ENCODE results near the gene EPB41L2. TPM values are rescaled to one million over a fixed set of nuclear protein-coding genes. Genes with fewer than 3 reads are reported as not detected.
A peak's percentile ranks its signal among the peaks of the same experiment; 100 is the strongest.

EPB41L2 gene
- total RNA-seq, 2 donors from 2014 or later = 30.5 to 31.0 TPM

DNA sequence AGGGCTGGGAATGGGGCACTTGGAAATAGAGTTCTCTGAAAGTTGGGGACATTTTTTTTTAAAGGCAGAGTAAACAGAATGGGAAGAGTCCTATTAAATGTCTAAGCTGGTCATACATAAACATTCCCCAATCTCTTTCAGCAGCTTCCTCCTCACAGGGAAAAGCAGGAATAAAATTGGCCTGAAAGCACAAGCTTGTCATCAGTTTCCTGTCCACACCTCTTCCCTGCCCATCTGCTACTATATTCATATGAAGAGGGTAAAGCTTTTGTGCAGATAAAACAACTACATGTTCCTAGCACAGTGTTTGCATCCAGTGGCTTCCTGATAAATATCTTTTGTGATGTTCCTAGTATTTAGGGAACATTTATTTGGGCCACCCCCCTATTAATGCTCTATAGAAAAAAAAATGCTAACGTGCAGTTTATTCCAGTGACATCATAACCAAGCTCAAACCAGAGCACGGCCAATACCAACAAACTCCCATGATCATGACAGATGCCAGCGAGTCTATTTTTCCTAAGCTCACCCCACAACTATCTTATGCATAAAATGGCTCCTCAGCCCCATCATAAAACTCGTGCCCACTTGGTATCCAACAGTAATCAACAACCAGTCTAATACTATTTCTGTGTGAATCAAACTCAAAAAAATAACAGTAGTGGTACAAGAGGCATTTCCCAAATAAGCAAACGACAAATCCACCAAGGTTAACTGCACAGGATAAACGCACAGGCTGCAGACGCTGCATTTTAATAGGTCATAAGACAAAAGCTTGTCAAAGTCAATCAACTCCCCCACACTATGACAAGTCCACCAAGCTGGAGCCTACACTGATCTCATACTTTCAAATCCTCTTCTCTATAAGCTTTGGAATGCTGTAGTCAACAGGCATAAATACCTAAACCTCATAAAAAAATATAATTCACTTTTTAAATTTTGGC is 95.3 kb downstream of the EPB41L2 start:
- H3K4me3 Mint-ChIP-seq = no peak overlapping the region
- ATAC-seq (no peak), DNase-seq (ENCODE audit: low spot score) (no peak)
- no peak overlapping the region for H3K27ac Mint-ChIP-seq
- H3K27me3 Mint-ChIP-seq = no peaks in the 10 kb centered on the region
- H3K36me3 Mint-ChIP-seq = no peaks in the 10 kb centered on the region
- no peaks in the 10 kb centered on the region for H3K4me1 Mint-ChIP-seq (ENCODE audit: low read depth in 2 of 2)
- no peaks in the 10 kb centered on the region for H3K9me3 Mint-ChIP-seq

DNA sequence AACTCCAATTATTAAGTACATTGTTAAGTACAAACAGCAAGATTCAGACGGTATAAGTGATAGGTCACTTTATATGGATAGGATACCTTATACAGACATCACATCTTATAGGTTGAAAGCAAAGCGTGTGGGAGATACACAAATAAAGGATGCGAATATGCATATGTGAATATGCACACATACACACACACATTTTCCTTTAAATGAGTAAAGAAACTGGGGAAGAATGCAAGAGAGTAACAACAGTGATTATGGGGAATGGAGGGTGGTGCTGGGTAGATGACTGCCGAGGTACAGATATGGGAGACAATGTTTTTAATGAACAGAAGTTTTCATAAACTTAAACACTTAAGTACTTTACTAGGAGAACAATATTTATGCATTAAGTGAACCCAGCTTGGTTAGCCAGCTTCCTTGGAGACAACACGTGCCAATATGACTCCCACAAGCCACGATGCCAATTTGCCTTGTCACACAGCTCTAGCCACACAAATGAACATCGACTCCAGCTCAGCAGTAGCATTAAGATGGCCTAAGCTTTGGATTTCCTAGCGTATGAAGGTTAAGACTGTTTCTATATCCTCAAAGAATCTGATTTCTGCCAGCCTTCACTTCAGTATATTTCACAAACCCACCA is 96.6 kb downstream of the EPB41L2 start:
- Mint-ChIP-seq H3K27me3 (no peaks in the 10 kb centered on the region), H3K4me3 (no peak overlapping the region), H3K9me3 (no peaks in the 10 kb centered on the region), H3K27ac (no peak overlapping the region), H3K36me3 (no peaks in the 10 kb centered on the region), H3K4me1 (ENCODE audit: low read depth in 2 of 2) (no peaks in the 10 kb centered on the region)
- DNase-seq (ENCODE audit: low spot score) (no peak), ATAC-seq (no peak)

DNA sequence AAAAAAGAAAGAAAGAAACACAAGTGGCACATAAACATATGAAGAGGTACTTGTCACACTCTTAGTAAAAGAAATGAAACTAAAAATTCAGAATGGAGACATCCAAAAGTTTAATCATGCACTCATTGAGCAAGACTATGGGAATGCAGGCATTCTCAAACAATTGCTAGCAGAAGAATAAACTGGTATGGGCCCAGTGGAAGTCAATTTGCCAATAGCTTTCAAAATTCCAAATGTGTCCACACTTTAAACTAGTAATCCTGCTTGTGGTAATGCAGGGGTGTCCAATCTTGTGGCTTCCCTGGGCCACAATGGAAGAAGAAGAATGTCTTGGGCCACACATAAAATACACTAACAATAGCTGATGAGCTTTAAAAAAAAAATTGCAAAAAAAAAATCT is 97.4 kb downstream of the EPB41L2 start:
- Mint-ChIP-seq H3K27me3 (no peaks in the 10 kb centered on the region), H3K36me3 (no peaks in the 10 kb centered on the region), H3K4me3 (no peak overlapping the region), H3K4me1 (ENCODE audit: low read depth in 2 of 2) (no peaks in the 10 kb centered on the region), H3K27ac (no peak overlapping the region), H3K9me3 (no peaks in the 10 kb centered on the region)
- DNase-seq (ENCODE audit: low spot score) = no peak
- ATAC-seq = no peak

DNA sequence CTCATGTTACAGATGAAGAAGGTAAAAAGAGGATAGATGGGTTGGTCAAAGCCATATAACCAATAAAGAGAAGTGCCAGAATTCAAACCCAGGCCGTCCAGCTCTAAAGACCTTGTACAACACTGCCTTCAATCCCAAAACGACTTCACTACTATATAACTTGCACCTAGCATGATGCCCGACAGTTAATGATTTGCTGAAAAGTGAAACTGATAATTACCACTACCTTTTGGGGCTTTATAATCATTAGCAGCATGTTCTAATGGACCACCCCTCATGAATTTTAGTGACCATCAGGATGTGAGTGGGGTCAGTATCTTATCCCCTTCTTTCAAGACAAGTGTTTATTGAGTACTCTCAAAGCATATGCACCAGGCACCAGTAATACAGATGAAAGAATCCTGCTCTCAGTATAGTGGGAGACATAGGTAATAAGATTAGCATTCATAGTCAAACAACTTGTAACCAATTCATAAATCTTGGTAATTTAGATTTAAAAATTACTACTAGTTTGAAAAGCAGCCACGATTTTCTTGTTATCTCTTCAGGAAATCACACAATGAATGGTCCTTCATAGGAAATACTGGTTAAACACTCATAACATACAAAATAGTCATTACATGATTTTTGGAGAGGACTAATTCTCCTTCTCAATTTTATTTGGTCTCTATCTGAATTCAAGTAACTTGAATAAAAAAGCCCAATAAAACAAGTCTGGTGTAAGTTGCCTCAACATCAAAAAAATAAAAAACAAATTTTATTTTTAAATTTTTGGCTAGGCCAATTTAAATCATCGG is 98.0 kb downstream of the EPB41L2 start:
- ATAC-seq (peak in 1 of 2 donors; percentile 43), DNase-seq (ENCODE audit: low spot score) (no peak)
- Mint-ChIP-seq H3K9me3 (no peaks in the 10 kb centered on the region), H3K4me3 (no peak overlapping the region), H3K4me1 (ENCODE audit: low read depth in 2 of 2) (no peaks in the 10 kb centered on the region), H3K27me3 (no peaks in the 10 kb centered on the region), H3K36me3 (no peaks in the 10 kb centered on the region), H3K27ac (no peak overlapping the region)

DNA sequence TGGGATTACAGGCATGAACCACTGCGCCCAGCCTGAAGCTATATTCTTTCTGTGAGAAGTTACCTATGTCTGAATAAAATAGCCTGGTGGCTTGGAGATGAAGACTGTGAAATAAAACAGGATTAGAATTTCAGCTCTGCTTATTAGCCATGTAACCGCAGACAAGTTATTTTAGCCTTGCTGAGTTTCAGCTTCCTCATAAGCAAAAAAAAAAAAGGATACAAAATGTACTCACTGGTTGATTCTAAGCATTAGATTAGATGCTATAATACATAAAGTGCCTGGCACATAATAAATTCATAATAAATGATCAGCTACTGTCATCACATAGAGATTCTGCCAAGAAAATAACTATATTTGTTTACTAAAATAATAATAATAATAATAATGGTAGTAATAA is 98.8 kb downstream of the EPB41L2 start:
- H3K36me3 Mint-ChIP-seq = no peaks in the 10 kb centered on the region
- no peaks in the 10 kb centered on the region for H3K9me3 Mint-ChIP-seq
- no peak overlapping the region for H3K27ac Mint-ChIP-seq
- no peaks in the 10 kb centered on the region for H3K4me1 Mint-ChIP-seq (ENCODE audit: low read depth in 2 of 2)
- no peak for ATAC-seq
- H3K4me3 Mint-ChIP-seq = no peak overlapping the region
- no peak for DNase-seq (ENCODE audit: low spot score)
- H3K27me3 Mint-ChIP-seq = no peaks in the 10 kb centered on the region

DNA sequence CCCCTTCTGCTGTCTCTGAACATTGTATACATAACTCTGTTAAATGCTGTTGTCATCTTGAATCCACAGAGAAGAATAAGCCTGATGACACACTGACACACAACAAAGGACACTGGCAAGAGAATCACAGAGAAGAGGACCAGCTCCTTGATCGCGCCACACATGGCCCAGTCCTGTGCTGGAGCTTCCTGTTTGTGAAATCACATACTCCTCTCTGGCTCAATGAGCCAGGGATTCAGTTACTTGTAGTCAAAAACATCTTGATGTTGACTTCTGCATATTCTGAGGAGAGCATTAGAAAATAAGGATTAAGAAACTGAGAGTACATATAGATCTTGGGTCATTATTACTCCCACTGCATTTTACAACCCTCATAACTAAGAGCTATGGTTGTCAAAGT is 100.1 kb downstream of the EPB41L2 start:
- Mint-ChIP-seq H3K36me3 (no peaks in the 10 kb centered on the region), H3K4me1 (ENCODE audit: low read depth in 2 of 2) (no peaks in the 10 kb centered on the region), H3K9me3 (no peaks in the 10 kb centered on the region), H3K27me3 (no peaks in the 10 kb centered on the region), H3K27ac (no peak overlapping the region), H3K4me3 (no peak overlapping the region)
- DNase-seq (ENCODE audit: low spot score) = no peak
- no peak for ATAC-seq

DNA sequence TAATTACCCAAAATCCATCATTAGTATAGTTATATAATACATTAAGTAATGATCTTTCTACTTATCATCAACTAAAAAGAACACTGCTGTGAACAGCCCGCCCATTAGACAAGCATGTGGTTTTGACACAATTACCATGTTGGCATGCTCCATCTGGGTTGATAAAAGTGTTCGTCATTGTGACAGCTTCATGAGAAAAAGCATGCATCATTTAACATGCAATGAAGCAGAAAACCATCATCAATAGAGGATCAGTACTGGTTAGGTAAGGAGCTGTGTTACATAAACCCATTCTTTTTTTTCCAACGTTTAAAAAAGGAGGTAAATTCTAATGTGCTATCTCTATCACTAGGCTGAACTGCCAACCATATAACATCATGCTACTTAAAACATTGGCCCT is 101.9 kb downstream of the EPB41L2 start:
- Mint-ChIP-seq H3K27ac (no peak overlapping the region), H3K4me3 (no peak overlapping the region), H3K36me3 (no peaks in the 10 kb centered on the region), H3K4me1 (ENCODE audit: low read depth in 2 of 2) (no peaks in the 10 kb centered on the region), H3K27me3 (no peaks in the 10 kb centered on the region), H3K9me3 (no peaks in the 10 kb centered on the region)
- ATAC-seq = no peak
- no peak for DNase-seq (ENCODE audit: low spot score)

DNA sequence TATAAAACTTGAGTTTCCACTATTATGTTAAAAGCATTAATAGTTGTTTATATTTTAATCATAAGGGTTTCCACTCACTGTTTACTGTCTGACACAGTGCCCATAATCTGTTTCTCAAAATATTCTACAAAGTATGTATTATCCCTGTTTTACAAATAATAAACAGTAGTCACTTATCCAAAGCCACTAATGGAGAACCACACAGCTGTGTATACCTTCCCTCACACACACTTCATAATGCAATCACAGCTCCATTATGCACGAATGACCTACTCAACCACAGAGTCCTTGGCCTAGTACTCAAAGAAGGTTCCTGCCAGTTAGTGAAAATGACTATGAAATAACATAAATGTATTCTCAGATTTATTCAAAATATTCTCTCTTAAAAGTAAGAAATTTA is 103.1 kb downstream of the EPB41L2 start:
- Mint-ChIP-seq H3K4me1 (ENCODE audit: low read depth in 2 of 2) (no peaks in the 10 kb centered on the region), H3K36me3 (no peaks in the 10 kb centered on the region), H3K9me3 (no peaks in the 10 kb centered on the region), H3K27ac (no peak overlapping the region), H3K27me3 (no peaks in the 10 kb centered on the region), H3K4me3 (no peak overlapping the region)
- ATAC-seq (no peak), DNase-seq (ENCODE audit: low spot score) (no peak)

DNA sequence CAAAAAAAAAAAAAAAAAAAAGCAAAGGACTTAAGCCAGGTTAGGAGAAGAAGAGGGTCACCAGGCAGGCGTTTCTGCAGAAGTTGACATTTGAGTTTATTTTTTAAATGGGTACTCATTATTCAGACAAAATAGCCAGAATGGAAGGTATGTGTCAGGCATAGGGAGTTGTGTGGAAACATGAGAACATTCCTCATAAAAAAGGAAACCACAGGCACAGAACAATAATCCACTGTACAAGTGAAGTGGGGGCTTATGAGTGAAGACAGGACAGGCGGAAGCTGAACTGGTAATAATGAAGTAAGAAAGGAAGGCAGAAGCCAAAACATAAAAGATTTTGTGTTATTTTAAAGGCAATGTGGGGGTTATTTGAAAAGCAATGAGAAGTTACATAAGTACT is 104.6 kb downstream of the EPB41L2 start:
- Mint-ChIP-seq H3K4me3 (no peak overlapping the region), H3K9me3 (no peaks in the 10 kb centered on the region), H3K27ac (no peak overlapping the region), H3K27me3 (no peaks in the 10 kb centered on the region), H3K4me1 (ENCODE audit: low read depth in 2 of 2) (no peaks in the 10 kb centered on the region), H3K36me3 (no peaks in the 10 kb centered on the region)
- ATAC-seq (no peak), DNase-seq (ENCODE audit: low spot score) (no peak)

DNA sequence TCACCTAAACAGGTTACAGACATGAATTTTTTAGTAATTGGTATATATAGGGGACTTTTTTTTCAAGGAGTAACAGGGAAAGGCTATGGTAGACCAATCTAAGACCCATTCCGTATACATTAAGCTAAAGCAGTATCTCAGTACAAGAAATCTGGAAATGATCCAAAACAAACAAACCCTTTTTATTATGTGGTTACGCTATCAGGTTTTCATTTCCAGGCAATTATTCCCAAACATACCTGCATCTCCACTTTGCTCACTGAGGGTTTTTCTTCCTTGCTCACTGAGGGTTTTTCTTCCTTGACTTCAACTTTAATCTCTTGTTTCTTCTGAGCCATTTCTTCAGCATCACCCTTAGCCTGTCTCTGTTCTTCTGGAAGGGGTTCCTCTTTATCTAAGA is 107.3 kb downstream of the EPB41L2 start:
- no peak for ATAC-seq
- H3K9me3 Mint-ChIP-seq = no peaks in the 10 kb centered on the region

DNA sequence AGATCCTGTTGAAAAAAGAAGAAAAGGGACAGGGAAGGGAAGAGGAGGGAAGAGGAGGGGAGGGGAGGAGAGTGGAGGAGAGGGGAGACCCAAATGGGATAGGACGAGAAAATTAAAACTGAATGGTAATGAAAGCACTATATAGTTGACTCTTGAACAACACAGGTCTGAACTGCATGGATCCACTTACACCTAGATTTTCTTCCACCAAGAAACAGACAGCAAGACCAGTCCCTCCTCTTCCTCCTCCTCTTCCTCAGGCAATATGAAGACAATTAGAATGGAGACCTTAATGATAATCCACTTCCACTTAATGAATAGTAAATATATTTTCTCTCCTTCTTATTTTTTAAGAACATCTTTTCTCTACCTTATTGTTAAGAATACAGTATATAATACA is 113.5 kb downstream of the EPB41L2 start:
- ATAC-seq (no peak), DNase-seq (ENCODE audit: low spot score) (no peak)
- no peaks in the 10 kb centered on the region for H3K36me3 Mint-ChIP-seq
- no peak overlapping the region for H3K27ac Mint-ChIP-seq
- peaks cover 0 to 3% of the 10 kb centered on the region in 2 donors for H3K27me3 Mint-ChIP-seq
- no peak overlapping the region for H3K4me3 Mint-ChIP-seq
- no peaks in the 10 kb centered on the region for H3K9me3 Mint-ChIP-seq
- no peaks in the 10 kb centered on the region for H3K4me1 Mint-ChIP-seq (ENCODE audit: low read depth in 2 of 2)

More for the DNA sequence above, 107.3 kb downstream of the EPB41L2 start:
- Mint-ChIP-seq H3K4me1 (ENCODE audit: low read depth in 2 of 2) (no peaks in the 10 kb centered on the region), H3K4me3 (no peak overlapping the region), H3K27me3 (no peaks in the 10 kb centered on the region), H3K27ac (no peak overlapping the region), H3K36me3 (no peaks in the 10 kb centered on the region)
- DNase-seq (ENCODE audit: low spot score) = no peak

DNA sequence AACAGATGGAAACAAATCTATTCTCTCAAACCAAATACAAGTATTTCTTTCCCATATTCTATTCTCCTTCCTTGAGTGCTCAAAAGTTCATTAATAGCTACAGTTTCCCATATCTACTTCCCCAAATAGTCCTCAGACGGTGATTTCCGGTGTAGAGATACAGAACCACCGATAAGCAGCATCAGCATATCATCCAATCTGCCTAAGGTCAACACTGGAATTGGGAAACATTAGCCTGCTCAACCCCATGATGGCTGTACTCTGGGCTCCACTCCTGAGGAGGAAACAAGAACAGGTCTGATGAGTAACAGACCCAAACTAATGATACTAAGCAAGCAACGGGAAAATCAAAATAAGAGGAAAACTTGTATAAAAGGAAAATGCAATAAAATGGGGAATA is 115.6 kb downstream of the EPB41L2 start:
- ATAC-seq (no peak), DNase-seq (ENCODE audit: low spot score) (no peak)
- Mint-ChIP-seq H3K27ac (no peak overlapping the region), H3K9me3 (no peaks in the 10 kb centered on the region), H3K36me3 (no peaks in the 10 kb centered on the region), H3K27me3 (peaks cover 0 to 3% of the 10 kb centered on the region in 2 donors), H3K4me1 (ENCODE audit: low read depth in 2 of 2) (no peaks in the 10 kb centered on the region), H3K4me3 (no peak overlapping the region)

DNA sequence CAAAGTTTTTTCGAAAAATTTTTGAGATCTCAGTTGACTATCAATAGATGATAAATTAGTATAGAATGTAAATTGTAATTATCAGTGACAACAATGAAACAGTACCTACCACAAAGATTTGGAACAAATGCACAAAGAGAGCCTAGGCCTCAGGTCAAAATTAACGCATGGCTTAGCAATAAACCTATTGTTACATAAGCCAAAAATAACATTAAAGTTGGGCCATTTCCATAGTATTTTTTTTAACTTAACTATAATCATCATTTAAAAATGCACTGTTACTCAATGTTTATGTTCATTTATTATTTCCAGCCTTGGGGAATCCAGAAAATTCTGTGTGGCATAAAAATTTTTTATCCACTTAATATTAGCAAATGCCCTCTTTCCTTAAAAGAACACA is 117.0 kb downstream of the EPB41L2 start:
- no peaks in the 10 kb centered on the region for H3K9me3 Mint-ChIP-seq
- H3K36me3 Mint-ChIP-seq = no peaks in the 10 kb centered on the region
- ATAC-seq = no peak

DNA sequence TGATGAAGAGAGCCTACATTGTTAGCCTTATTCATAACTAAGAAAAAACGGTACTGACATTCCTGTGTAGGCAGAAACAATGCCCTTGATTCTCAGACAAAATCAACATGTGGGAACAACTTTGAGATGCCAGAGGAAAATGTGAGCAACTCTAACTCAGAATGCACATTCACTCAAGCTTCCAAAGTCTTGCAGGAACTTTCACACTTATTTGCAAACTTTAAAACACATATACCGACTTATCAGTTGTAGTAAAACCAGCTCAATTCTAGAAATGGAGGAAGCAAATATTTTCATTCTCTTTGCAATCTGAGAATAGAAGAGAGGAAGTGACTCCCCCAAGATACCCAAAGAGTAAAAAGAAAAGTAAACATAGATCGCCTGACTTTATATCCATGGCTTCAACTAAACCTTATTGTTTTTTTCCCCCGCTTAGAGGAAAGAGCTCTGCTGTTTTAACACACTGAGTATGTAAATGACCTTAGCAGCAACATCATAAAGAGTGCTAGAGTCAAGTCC is 117.6 kb downstream of the EPB41L2 start:
- Mint-ChIP-seq H3K36me3 (no peaks in the 10 kb centered on the region), H3K27me3 (peaks cover 0 to 3% of the 10 kb centered on the region in 2 donors), H3K4me3 (no peak overlapping the region), H3K27ac (no peak overlapping the region), H3K4me1 (ENCODE audit: low read depth in 2 of 2) (no peaks in the 10 kb centered on the region), H3K9me3 (no peaks in the 10 kb centered on the region)
- ATAC-seq (no peak), DNase-seq (ENCODE audit: low spot score) (no peak)

More for the DNA sequence above, 117.0 kb downstream of the EPB41L2 start:
- H3K27ac Mint-ChIP-seq = no peak overlapping the region
- peaks cover 0 to 3% of the 10 kb centered on the region in 2 donors for H3K27me3 Mint-ChIP-seq
- no peak for DNase-seq (ENCODE audit: low spot score)
- H3K4me3 Mint-ChIP-seq = no peak overlapping the region
- no peaks in the 10 kb centered on the region for H3K4me1 Mint-ChIP-seq (ENCODE audit: low read depth in 2 of 2)
